ENCODE data around the gene RBL2.

DNA sequence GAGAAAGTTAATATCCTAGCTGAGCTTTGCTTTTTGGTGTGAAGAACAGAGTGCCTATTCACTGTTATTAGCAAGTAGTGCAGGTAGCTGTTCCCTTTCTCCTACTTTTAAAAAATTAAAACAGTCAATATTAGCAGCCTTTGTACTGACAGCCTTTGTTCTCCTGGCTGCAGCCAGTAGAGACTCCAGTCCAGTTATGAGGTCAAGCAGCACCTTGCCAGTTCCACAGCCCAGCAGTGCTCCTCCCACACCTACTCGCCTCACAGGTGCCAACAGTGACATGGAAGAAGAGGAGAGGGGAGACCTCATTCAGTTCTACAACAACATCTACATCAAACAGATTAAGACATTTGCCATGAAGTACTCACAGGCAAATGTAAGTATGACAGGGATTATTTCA is 46.1 kb downstream of the RBL2 start:
- TF ChIP-seq NR1H2 (CRISPR knock-in tag; IDR thresholded peaks at IDR 0.05) (no peak), CTCF (IDR thresholded peaks at IDR 0.05) (no peak), NFYB (CRISPR knock-in tag; conservative IDR thresholded peaks at IDR 0.05; ENCODE audit: low read depth) (no peak), FOXJ3 (CRISPR knock-in tag; IDR thresholded peaks at IDR 0.05; ENCODE audit: borderline replicate concordance) (no peak), KAT7 (CRISPR knock-in tag; IDR thresholded peaks at IDR 0.05; ENCODE audit: borderline replicate concordance) (no peak), ESRRA (CRISPR knock-in tag; IDR thresholded peaks at IDR 0.05; ENCODE audit: borderline replicate concordance) (no peak), MXD4 (CRISPR knock-in tag; IDR thresholded peaks at IDR 0.05; ENCODE audit: borderline replicate concordance) (no peak), JUN (CRISPR knock-in tag; IDR thresholded peaks at IDR 0.05) (no peak), ZNF671 (CRISPR knock-in tag; IDR thresholded peaks at IDR 0.05) (no peak), TEAD4 (CRISPR knock-in tag; IDR thresholded peaks at IDR 0.05) (no peak), FOXK1 (CRISPR knock-in tag; IDR thresholded peaks at IDR 0.05) (no peak), SOX15 (CRISPR knock-in tag; IDR thresholded peaks at IDR 0.05) (no peak), RELA (CRISPR knock-in tag; IDR thresholded peaks at IDR 0.05; ENCODE audit: borderline replicate concordance) (no peak)
